Measurements from ENCODE around the gene SLC11A2. TPM values are rescaled to one million over a fixed set of nuclear protein-coding genes. Genes with fewer than 3 reads are reported as not detected.

SLC11A2 gene
- total and polyA plus RNA-seq, 2 of the 4 experiments (the other 2 are of a cell fraction), result 28.0 to 45.3 TPM

- no peak overlapping the region for H2AK9ac ChIP-seq (replicated peaks; ENCODE audit: low read depth, low read length, poor library complexity)
- H2BK20ac ChIP-seq (ENCODE audit: low read depth, low read length), result no peak overlapping the region
- ChIA-PET POLR2A (ENCODE audit: unreplicated experiment) (no interaction called here), CTCF (no interaction called here)
- H3K79me1 ChIP-seq (ENCODE audit: low read depth in 1 of 2, low read length in 2 of 2), result no peaks in the 10 kb centered on the region
- peaks cover 3% of the 10 kb centered on the region; the same call in 1 of the 2 replicates for H3K9me1 ChIP-seq (ENCODE audit: insufficient read depth, low read length)
- H3K36me3 ChIP-seq (ENCODE audit: control insufficient read depth, insufficient read depth, low read length), result no peaks in the 10 kb centered on the region
- H3K18ac ChIP-seq (ENCODE audit: low read depth, low read length), result no peak overlapping the region
- no TSS peak for BruUV-seq (replicated peaks)
- H3K56ac ChIP-seq (ENCODE audit: extremely low read depth, insufficient read depth, low read length), result no peak overlapping the region
- in situ Hi-C loops (cut with MboI; ENCODE audit: low sequenced_read_pairs), result no loop called here
- no peak overlapping the region for H3K23ac ChIP-seq (ENCODE audit: low read depth, low read length)
- no peak overlapping the region for H4K8ac ChIP-seq (ENCODE audit: low read depth in 2 of 2, low read length in 2 of 2)
- H3K27ac ChIP-seq (ENCODE audit: insufficient read depth, low read length), result no peak overlapping the region
- H3K14ac ChIP-seq (replicated peaks; ENCODE audit: low read depth, low read length), result no peak overlapping the region
- no peak for DNase-seq
- intact Hi-C loops (cut with micrococcal nuclease), result no loop called here
- WGBS, 2 experiments (ENCODE audit: extremely low coverage in 2 of 2, insufficient read length in 1 of 2), result no CpG with 5 or more reads among the region's 2 CpGs
- H4K91ac ChIP-seq (ENCODE audit: insufficient read depth, low read depth, low read length), result no peak overlapping the region
- no peak overlapping the region for H3K4me3 ChIP-seq (ENCODE audit: insufficient read depth, low read depth, low read length)
- dilution Hi-C loops (cut with HindIII; ENCODE audit: low sequenced_read_pairs, unreplicated experiment), result no loop called here
- no peak overlapping the region for H2BK120ac ChIP-seq (ENCODE audit: low read depth, low read length)
- H3K9me3 ChIP-seq (ENCODE audit: control insufficient read depth, insufficient read depth, low read length), result no peaks in the 10 kb centered on the region
- H3K4ac ChIP-seq (ENCODE audit: low read depth, low read length), result no peak overlapping the region
- no peak for ATAC-seq (ENCODE audit: low read depth)
- no peaks in the 10 kb centered on the region for H3K4me1 ChIP-seq (ENCODE audit: control insufficient read depth, insufficient read depth, low read length)
- no peaks in the 10 kb centered on the region for H3K27me3 ChIP-seq (ENCODE audit: control insufficient read depth, insufficient read depth, low read length)
- H2AK5ac ChIP-seq (ENCODE audit: low read depth, low read length), result no peak overlapping the region
- H2BK5ac ChIP-seq (ENCODE audit: low read depth, low read length, poor library complexity, severe bottlenecking), result no peak overlapping the region
- H4K5ac ChIP-seq (ENCODE audit: low read depth, low read length), result no peak overlapping the region
- TF ChIP-seq SMC3 (IDR thresholded peaks at IDR 0.05; ENCODE audit: low read depth, low read length), result no peak
- TF ChIP-seq CHD1 (IDR thresholded peaks at IDR 0.05; ENCODE audit: low read depth, low read length), result no peak
- TF ChIP-seq MAZ (IDR thresholded peaks at IDR 0.05; ENCODE audit: borderline replicate concordance, low read depth, low read length), result no peak
- TF ChIP-seq RAD21 (IDR thresholded peaks at IDR 0.05; ENCODE audit: low read length), result no peak
- no peak for TF ChIP-seq RFX5 (IDR thresholded peaks at IDR 0.05; ENCODE audit: low read depth, low read length)
- TF ChIP-seq USF2 (IDR thresholded peaks at IDR 0.05; ENCODE audit: low read depth, low read length), result no peak
- no peak for TF ChIP-seq BHLHE40 (IDR thresholded peaks at IDR 0.05; ENCODE audit: low read depth, low read length)
- no peak for TF ChIP-seq POLR2A (IDR thresholded peaks at IDR 0.05; ENCODE audit: low read depth, low read length)
- TF ChIP-seq MAFK (IDR thresholded peaks at IDR 0.05; ENCODE audit: low read depth, low read length), result no peak
- TF ChIP-seq ELK1 (IDR thresholded peaks at IDR 0.05; ENCODE audit: borderline replicate concordance, low read depth, low read length), result no peak
- TF ChIP-seq NFE2L2 (IDR thresholded peaks at IDR 0.05; ENCODE audit: low read depth, low read length), result no peak
- TF ChIP-seq RCOR1 (IDR thresholded peaks at IDR 0.05; ENCODE audit: insufficient replicate concordance, low read length), result no peak
- no peak for TF ChIP-seq CEBPB (IDR thresholded peaks at IDR 0.05; ENCODE audit: low read depth, low read length)
- no peak overlapping the region for H2BK15ac ChIP-seq (ENCODE audit: low read depth, low read length)
- H3K9ac ChIP-seq (ENCODE audit: low read depth, low read length), result no peak overlapping the region
- H3K4me2 ChIP-seq (ENCODE audit: low read depth, low read length), result no peak overlapping the region
- H4K20me1 ChIP-seq (ENCODE audit: insufficient read depth, low read length), result no peaks in the 10 kb centered on the region
- no peak overlapping the region for H2AFZ ChIP-seq (replicated peaks; ENCODE audit: low read length, poor library complexity)
These were observed 75.1 kb downstream of the SLC11A2 start for GRCh38 chr12:50951112-50951511.
